Hepatocyte (in vitro differentiated cells): ENCODE results near the gene CCNF. TPM values are rescaled to one million over a fixed set of nuclear protein-coding genes. Genes with fewer than 3 reads are reported as not detected.

Experiments
- DNase-seq: peaks from one replicate; pipeline ENCODE4 v3.0.0-alpha.2; 2016; ENCODE audit warnings: low spot score
- H2AFZ ChIP-seq: fragments of 200-600 bp; sonication (generic); 2 replicates; pipeline ENCODE4 v1.6.0; 2016; ENCODE audit warnings: antibody characterized with exemption, mild to moderate bottlenecking
- H3K27ac ChIP-seq: fragments of 200-600 bp; sonication (generic); 2 replicates; pipeline ENCODE4 v1.5.1; 2016; ENCODE audit warnings: mild to moderate bottlenecking
- H3K27me3 ChIP-seq: fragments of 200-600 bp; sonication (generic); 2 replicates; pipeline ENCODE4 v1.6.1; 2016
- H3K36me3 ChIP-seq: fragments of 200-600 bp; sonication (generic); replicated peaks from 2 replicates; pipeline ENCODE4 v1.5.1; 2016; ENCODE audit warnings: low read depth; ENCODE audit not compliant: insufficient read depth
- H3K4me1 ChIP-seq: fragments of 200-600 bp; sonication (generic); 2 replicates; pipeline ENCODE4 v1.5.1; 2016; ENCODE audit warnings: mild to moderate bottlenecking, moderate library complexity; ENCODE audit not compliant: insufficient read depth
- H3K4me2 ChIP-seq: fragments of 200-600 bp; sonication (generic); 2 replicates; pipeline ENCODE4 v1.6.0; 2016
- H3K4me3 ChIP-seq: fragments of 200-600 bp; sonication (generic); 2 replicates; pipeline ENCODE4 v1.5.1; 2016; ENCODE audit warnings: mild to moderate bottlenecking
- H3K79me2 ChIP-seq: fragments of 200-600 bp; sonication (generic); 2 replicates; pipeline ENCODE4 v1.6.0; 2017; ENCODE audit warnings: mild to moderate bottlenecking
- H3K9me2 ChIP-seq: fragments of 200-600 bp; sonication (generic); replicated peaks from 2 replicates; pipeline ENCODE4 v1.6.0; 2017; ENCODE audit warnings: mild to moderate bottlenecking; ENCODE audit not compliant: insufficient read depth
- H3K9me3 ChIP-seq: fragments of 200-600 bp; sonication (generic); 2 replicates; pipeline ENCODE4 v1.5.1; 2016; ENCODE audit warnings: low read depth, mild to moderate bottlenecking
- H4K20me1 ChIP-seq: fragments of 200-600 bp; sonication (generic); 2 replicates; pipeline ENCODE4 v1.6.0; 2016; ENCODE audit warnings: mild to moderate bottlenecking; ENCODE audit not compliant: insufficient read depth, poor library complexity, severe bottlenecking
- EZH2 ChIP-seq: fragments of 200-600 bp; sonication (generic); IDR thresholded peaks from 2 replicates; pipeline ENCODE4 v1.6.1; 2016; ENCODE audit warnings: antibody characterized with exemption, mild to moderate bottlenecking, borderline replicate concordance
- EZH2phosphoT487 ChIP-seq: fragments of 200-600 bp; sonication (generic); IDR thresholded peaks from one replicate; pipeline ENCODE4 v1.6.1; 2018; ENCODE audit warnings: antibody characterized with exemption, mild to moderate bottlenecking, low read depth, moderate library complexity; ENCODE audit not compliant: unreplicated experiment, severe bottlenecking
- WGBS: methylation state at CpG from one replicate; pipeline ENCODE4 v1.1.6; 2016; ENCODE audit warnings: low lambda C conversion rate; ENCODE audit errors: missing lambda C conversion rate; 5-methylcytosine and 5-hydroxymethylcytosine counted together
- polyA plus RNA-seq: library from polyadenylated mRNA; unstranded; fragments of >200 nt; fragmentation: Nextera tagmentation; extraction: Ambion mirVana; gene quantifications from 2 replicates; pipeline ENCODE4 v1.2.1, GENCODE V29; 2016
- total RNA-seq: library from RNA; depleted of rRNA; stranded (reverse); fragments of >200 nt; gene quantifications from 2 replicates; pipeline ENCODE4 v1.2.3, GENCODE V29; 2014
- TF ChIP-seq, protein P1 (sequence below): fragments of 200-600 bp; sonication (generic); IDR thresholded peaks from 2 replicates; pipeline ENCODE4 v1.5.1; 2016; ENCODE audit warnings: antibody characterized with exemption, mild to moderate bottlenecking; ENCODE audit not compliant: poor library complexity

CCNF gene
- total and polyA plus RNA-seq, 2 experiments from 2014 or later = 4.7 to 6.5 TPM

- TF ChIP-seq, protein P1, sequence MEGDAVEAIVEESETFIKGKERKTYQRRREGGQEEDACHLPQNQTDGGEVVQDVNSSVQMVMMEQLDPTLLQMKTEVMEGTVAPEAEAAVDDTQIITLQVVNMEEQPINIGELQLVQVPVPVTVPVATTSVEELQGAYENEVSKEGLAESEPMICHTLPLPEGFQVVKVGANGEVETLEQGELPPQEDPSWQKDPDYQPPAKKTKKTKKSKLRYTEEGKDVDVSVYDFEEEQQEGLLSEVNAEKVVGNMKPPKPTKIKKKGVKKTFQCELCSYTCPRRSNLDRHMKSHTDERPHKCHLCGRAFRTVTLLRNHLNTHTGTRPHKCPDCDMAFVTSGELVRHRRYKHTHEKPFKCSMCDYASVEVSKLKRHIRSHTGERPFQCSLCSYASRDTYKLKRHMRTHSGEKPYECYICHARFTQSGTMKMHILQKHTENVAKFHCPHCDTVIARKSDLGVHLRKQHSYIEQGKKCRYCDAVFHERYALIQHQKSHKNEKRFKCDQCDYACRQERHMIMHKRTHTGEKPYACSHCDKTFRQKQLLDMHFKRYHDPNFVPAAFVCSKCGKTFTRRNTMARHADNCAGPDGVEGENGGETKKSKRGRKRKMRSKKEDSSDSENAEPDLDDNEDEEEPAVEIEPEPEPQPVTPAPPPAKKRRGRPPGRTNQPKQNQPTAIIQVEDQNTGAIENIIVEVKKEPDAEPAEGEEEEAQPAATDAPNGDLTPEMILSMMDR = no peak
- TF ChIP-seq EZH2 (no peak), EZH2phosphoT487 (no peak)
- Histone ChIP-seq H3K36me3 (no peaks in the 10 kb centered on the region), H3K9me2 (no peaks in the 10 kb centered on the region), H2AFZ (no peak overlapping the region), H3K27ac (no peak overlapping the region), H3K4me1 (peaks cover 9% of the 10 kb centered on the region), H3K4me3 (no peak overlapping the region), H3K27me3 (no peaks in the 10 kb centered on the region), H3K4me2 (no peak overlapping the region), H3K79me2 (no peaks in the 10 kb centered on the region), H3K9me3 (no peaks in the 10 kb centered on the region), H4K20me1 (no peaks in the 10 kb centered on the region)
- 95% methylated on average over 23 of the region's 23 CpGs for WGBS
- no peak for DNase-seq
These were observed 33.0 kb downstream of the CCNF start for GRCh38 chr16:2462031-2462866.

DNA sequence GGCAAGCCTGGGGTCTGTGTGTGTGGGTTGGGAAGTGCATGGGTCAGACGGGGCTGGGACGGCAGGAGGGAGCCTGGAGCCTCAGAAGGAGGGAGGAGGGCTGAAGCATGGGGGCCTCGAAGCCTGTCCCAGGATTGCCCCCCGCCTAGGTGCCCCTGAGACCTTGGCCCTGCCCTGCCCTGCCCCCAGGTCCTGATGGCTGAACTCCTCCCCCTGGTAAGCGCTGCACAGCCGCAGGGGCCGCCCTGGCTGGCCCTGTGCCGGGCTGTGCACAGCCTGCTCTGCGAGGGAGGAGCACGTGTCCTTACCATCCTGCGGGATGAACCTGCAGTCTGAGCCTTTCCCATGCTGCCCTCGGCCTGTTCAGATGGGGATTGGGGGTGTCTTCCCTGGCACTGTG, 35.1 kb downstream of the CCNF start:
- no peaks in the 10 kb centered on the region for H3K36me3 ChIP-seq
- no peaks in the 10 kb centered on the region for H3K9me3 ChIP-seq
- H3K27me3 ChIP-seq = no peaks in the 10 kb centered on the region
- H2AFZ ChIP-seq = no peak overlapping the region
- no peaks in the 10 kb centered on the region for H3K79me2 ChIP-seq
- no peak overlapping the region for H3K4me3 ChIP-seq
- WGBS = 82% methylated on average over 5 of the region's 12 CpGs
- no peak for DNase-seq
- no peak overlapping the region for H3K27ac ChIP-seq
- no peaks in the 10 kb centered on the region for H3K9me2 ChIP-seq
- H3K4me1 ChIP-seq = peaks cover 20% of the 10 kb centered on the region
- H4K20me1 ChIP-seq = no peaks in the 10 kb centered on the region
- no peak overlapping the region for H3K4me2 ChIP-seq
- no peak for TF ChIP-seq EZH2phosphoT487
- TF ChIP-seq, protein P1 = no peak
- TF ChIP-seq EZH2 = no peak

DNA sequence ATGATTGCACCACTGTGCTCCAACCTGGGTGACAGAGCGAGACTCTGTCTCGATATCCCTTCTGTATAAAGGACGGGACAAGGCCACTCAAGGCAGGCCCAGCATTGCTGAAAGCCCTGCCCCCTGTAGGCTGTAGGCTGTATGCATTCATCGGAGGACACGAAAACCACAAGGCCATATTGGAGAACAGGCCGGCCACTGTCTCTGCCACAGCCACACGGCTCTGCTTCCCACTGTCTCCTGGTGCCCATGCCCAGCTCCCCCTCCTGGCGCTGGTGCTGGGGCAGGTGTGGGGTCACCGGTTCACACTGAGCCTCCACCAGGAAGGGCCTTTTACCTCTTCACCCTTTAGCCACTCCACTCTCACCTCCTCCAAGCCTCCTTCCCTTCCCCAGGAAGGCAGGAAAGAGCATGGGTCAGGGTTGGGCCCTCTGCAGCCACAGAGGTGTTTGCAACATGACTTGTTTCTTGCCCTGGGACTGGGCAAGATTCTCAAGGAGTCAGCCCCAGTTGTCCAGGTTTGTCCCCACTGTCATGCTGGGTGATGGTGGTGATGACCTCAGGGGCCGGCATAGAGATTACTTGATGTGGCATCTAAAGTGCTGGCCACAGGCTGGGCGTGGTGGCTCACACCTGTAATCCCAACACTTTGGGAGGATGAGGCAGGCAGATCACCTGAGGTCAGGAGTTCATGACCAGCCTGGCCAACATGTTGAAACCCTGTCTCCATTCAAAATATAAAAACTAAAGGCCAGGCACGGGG, 36.6 kb downstream of the CCNF start:
- Histone ChIP-seq H3K27me3 (peaks cover 8% of the 10 kb centered on the region), H4K20me1 (no peaks in the 10 kb centered on the region), H3K36me3 (no peaks in the 10 kb centered on the region), H3K4me1 (peaks cover 35% of the 10 kb centered on the region), H3K27ac (no peak overlapping the region), H3K9me2 (no peaks in the 10 kb centered on the region), H3K4me3 (no peak overlapping the region), H3K9me3 (no peaks in the 10 kb centered on the region), H2AFZ (no peak overlapping the region), H3K79me2 (no peaks in the 10 kb centered on the region), H3K4me2 (no peak overlapping the region)
- TF ChIP-seq, protein P1 = peak; percentile 13
- TF ChIP-seq EZH2phosphoT487 (no peak), EZH2 (no peak)
- 90% methylated on average over 12 of the region's 12 CpGs for WGBS
- DNase-seq = no peak
